Measurements from ENCODE around the gene SAPCD1. TPM values are rescaled to one million over a fixed set of nuclear protein-coding genes. Genes with fewer than 3 reads are reported as not detected.

Gene SAPCD1
- total RNA-seq, 2 donors from 2014 or later = 1.7 to 8.9 TPM

GRCh38 chr6:31778193-31778592 lies 15.7 kb downstream of the SAPCD1 start:
- no peaks in the 10 kb centered on the region for H3K9me3 ChIP-seq
- no peaks in the 10 kb centered on the region for H3K27me3 ChIP-seq
- no peak overlapping the region for H3K4me3 ChIP-seq
- no peak for DNase-seq
- no peak overlapping the region for H3K27ac ChIP-seq
- TF ChIP-seq CTCF (IDR thresholded peaks at IDR 0.05) = no peak
- no peak overlapping the region for H3K9ac ChIP-seq (ENCODE audit: low read depth in 2 of 2, low read length in 2 of 2)
- H3K4me1 ChIP-seq = peaks cover 4% of the 10 kb centered on the region
- intact Hi-C loops (cut with DNase I) = no loop called here
- no peaks in the 10 kb centered on the region for H3K36me3 ChIP-seq

GRCh38 chr6:31778999-31779885 lies 16.8 kb downstream of the SAPCD1 start:
- TF ChIP-seq CTCF (IDR thresholded peaks at IDR 0.05) = no peak
- H3K4me1 ChIP-seq = peaks cover 4% of the 10 kb centered on the region
- no peak overlapping the region for H3K27ac ChIP-seq
- no peaks in the 10 kb centered on the region for H3K36me3 ChIP-seq
- intact Hi-C loops (cut with DNase I) = no loop called here
- H3K9me3 ChIP-seq = no peaks in the 10 kb centered on the region
- H3K9ac ChIP-seq (ENCODE audit: low read depth in 2 of 2, low read length in 2 of 2) = no peak overlapping the region
- H3K27me3 ChIP-seq = no peaks in the 10 kb centered on the region
- no peak overlapping the region for H3K4me3 ChIP-seq
- DNase-seq = no peak

- no peak for DNase-seq
- no peaks in the 10 kb centered on the region for H3K9me3 ChIP-seq
- H3K4me1 ChIP-seq = peaks cover 4% of the 10 kb centered on the region
- no peaks in the 10 kb centered on the region for H3K36me3 ChIP-seq
- no peak overlapping the region for H3K9ac ChIP-seq (ENCODE audit: low read depth in 2 of 2, low read length in 2 of 2)
- no peak overlapping the region for H3K27ac ChIP-seq
- H3K4me3 ChIP-seq = no peak overlapping the region
- intact Hi-C loops (cut with DNase I) = no loop called here
- no peaks in the 10 kb centered on the region for H3K27me3 ChIP-seq
- no peak for TF ChIP-seq CTCF (IDR thresholded peaks at IDR 0.05)
Observed at GRCh38 chr6:31779908-31780307, 17.5 kb downstream of the SAPCD1 start.

GRCh38 chr6:31780507-31781243 lies 18.2 kb downstream of the SAPCD1 start:
- no peaks in the 10 kb centered on the region for H3K27me3 ChIP-seq
- no peaks in the 10 kb centered on the region for H3K36me3 ChIP-seq
- H3K9ac ChIP-seq (ENCODE audit: low read depth in 2 of 2, low read length in 2 of 2) = no peak overlapping the region
- DNase-seq = no peak
- H3K4me1 ChIP-seq = peaks cover 4% of the 10 kb centered on the region
- no peak overlapping the region for H3K4me3 ChIP-seq
- intact Hi-C loops (cut with DNase I) = no loop called here
- no peaks in the 10 kb centered on the region for H3K9me3 ChIP-seq
- TF ChIP-seq CTCF (IDR thresholded peaks at IDR 0.05) = no peak
- H3K27ac ChIP-seq = no peak overlapping the region

- no peak for TF ChIP-seq CTCF (IDR thresholded peaks at IDR 0.05)
- no peak overlapping the region for H3K4me3 ChIP-seq
- H3K27me3 ChIP-seq = no peaks in the 10 kb centered on the region
- peaks cover 4% of the 10 kb centered on the region for H3K4me1 ChIP-seq
- intact Hi-C loops (cut with DNase I) = no loop called here
- peak overlapping the region in 1 of 2 donors; percentile 9 for H3K9ac ChIP-seq (ENCODE audit: low read depth in 2 of 2, low read length in 2 of 2)
- no peaks in the 10 kb centered on the region for H3K9me3 ChIP-seq
- no peaks in the 10 kb centered on the region for H3K36me3 ChIP-seq
- no peak for DNase-seq
- no peak overlapping the region for H3K27ac ChIP-seq
Observed at GRCh38 chr6:31781244-31782125, 19.0 kb downstream of the SAPCD1 start.
